Amygdala (tissue), 56 donors: ENCODE results near the gene MUC2.
A peak's percentile ranks its signal among the peaks of the same experiment; 100 is the strongest.

Experiments
- DNase-seq, 56 donors: peaks; one replicate each; lab custom pipeline; 2025; lab: John Stamatoyannopoulos, UW

Gene MUC2

GRCh38 chr11:1070594-1071462 lies 3.8 kb upstream of the MUC2 start:
- DNase-seq, result no peak

DNA sequence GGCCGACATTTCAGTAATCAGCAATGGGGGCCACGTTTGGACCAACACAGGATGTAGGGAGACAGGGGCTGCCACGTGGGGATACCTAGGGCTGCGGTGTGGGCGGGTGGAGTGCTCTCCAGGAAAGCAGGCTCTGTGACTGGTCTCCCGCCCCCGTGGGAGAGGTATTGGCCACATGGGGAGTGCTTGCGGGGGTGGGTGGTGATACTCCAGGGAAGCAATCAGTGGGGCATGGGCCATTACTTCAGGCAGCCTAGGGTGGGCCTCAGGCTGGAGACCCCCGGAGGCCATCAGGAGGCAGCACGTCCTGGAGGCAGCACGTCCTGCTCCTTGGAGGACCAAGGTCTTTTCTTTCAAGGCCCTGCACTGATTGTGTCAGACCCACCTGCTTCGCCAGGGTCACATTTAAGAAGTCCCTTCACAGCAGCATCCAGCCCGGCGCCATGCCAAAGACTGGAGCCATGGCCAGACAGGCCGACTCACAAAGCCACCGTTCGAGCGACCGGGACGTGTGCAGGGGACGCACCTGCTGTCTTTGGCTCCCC lies 3.0 kb upstream of the MUC2 start:
- no peak for DNase-seq

DNA sequence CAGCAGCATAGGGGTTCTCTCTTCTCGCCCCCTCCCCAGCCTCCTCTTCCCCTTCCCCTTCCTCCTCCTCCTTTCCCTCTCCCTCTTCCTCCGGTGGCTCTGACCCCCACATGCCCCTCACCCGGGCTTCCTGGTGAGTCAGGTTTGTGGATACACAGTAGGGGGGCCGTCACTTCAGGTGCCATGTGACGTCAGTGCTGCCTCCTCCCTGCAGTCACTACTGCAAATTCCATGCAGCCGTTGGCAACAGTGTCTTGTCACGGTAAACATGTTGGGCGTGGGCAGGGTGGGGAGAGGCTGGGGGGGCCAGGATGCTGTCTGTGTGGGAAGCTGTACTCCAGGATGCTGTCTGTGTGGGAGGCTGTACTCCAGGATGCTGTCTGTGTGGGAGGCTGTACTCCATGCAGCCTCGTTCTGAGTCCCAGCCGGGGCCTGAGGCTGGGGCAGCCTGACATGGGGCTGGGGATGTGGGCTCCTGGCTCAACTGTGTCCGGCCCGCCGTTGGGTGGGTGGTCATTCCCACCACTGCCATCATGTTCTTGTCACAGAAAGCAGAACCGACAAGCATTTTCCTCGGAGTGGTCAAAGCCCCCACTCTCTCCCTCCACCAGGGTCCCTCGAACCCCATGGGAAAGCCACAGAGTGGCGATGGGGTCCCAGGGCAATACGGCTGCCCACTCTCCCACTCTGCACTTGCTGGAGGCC lies 2.4 kb upstream of the MUC2 start:
- DNase-seq, result peak in 11 of 56 donors; percentile 7 to 42 (median 19)

DNA sequence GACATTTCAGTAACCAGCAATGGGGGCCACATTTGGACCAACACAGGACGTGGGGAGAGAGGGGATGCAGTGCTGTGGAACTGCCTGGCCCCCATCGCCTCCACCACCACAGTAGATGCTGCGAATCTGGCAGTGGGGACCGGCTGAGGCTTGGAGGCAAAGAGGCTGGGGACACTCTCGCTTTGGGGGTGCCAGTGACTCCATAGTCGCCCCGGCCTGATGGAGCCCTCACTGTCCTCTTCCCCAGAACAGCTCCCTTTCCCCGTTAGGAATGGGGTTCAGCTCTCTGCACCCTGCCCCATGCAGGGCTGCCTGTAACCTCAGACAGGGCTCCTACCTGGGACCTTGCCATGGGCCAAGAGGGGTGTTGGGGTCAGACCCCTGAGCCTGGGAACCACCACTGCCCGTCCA lies 1.8 kb upstream of the MUC2 start:
- no peak for DNase-seq

DNA sequence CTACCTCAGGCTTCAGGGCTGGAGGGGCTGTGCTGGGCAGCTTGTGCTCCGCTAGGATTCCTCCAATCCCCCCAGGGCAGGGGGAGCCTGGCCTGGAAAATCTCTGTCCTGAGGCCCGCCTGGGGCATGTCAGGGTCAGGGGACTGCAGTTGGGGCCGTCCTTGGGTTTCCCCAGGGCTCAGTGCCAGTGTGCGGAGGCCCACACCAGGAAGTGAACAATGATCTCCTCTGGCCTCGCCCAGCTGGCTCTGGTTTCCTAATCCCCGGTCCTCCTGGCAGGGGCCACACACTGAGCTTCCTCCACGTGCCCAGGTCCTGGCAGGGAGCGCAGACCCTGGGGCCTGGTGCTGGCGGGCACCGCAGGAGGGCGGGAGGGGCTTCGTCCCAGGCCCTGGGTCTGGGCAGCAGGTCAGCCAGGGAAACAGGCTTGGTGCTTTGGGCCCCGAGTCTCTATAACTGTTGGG lies 1.4 kb upstream of the MUC2 start:
- DNase-seq, result peak in 13 of 56 donors; percentile 10 to 48 (median 33)

DNA sequence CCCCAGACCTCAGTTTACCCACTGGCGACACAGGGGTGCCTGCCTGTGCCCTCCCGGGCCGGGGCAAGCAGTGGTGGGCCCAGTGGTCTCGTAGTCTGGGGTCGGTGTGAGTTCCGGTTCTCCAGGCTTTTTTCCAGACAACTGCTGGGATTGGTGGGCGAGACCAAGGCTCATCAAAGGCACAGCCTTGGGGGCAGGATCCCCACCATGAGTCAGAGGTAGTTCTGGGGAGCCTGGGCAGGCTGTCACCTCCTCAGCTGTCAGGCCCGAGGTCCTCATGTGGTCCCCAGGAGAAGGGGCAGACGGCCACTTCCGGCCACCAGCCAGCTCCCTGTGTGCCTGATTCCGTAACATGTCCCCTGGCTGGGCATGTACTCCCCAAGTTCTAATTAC lies 827 bp upstream of the MUC2 start:
- no peak for DNase-seq

- no peak for DNase-seq
Observed at GRCh38 chr11:1075341-1075911, 752 bp downstream of the MUC2 start.

- DNase-seq, result no peak
Observed at GRCh38 chr11:1076061-1076665, 1.5 kb downstream of the MUC2 start.

GRCh38 chr11:1077033-1077416 lies 2.4 kb downstream of the MUC2 start:
- no peak for DNase-seq

DNA sequence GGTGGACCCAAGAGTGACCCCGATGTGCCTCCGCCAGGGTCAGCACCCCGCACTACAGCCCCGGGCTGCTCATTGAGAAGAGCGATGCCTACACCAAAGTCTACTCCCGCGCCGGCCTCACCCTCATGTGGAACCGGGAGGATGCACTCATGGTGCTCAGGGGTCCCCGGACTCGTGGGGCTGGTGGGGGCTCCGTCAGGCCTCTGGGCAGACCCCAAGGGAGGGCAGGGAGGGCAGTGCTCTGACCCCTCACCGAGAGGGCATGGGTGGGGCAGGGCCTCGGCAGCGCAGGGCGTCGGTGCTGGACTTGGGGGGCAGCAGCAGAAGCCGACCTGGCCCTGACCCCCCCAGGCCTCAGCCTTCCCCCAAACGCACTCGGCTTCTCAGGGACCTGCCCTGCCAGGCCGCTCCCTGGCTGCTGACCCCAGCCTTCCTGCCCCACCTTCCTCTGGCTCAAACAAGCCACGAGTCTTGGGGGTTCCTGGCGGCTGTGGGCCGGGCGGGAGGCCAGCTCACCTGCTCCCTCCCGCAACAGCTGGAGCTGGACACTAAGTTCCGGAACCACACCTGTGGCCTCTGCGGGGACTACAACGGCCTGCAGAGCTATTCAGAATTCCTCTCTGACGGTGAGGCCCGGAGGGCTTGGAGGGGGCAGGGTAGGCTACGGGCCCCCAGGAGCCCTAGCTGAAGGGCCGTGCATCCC lies 2.9 kb downstream of the MUC2 start:
- no peak for DNase-seq

DNA sequence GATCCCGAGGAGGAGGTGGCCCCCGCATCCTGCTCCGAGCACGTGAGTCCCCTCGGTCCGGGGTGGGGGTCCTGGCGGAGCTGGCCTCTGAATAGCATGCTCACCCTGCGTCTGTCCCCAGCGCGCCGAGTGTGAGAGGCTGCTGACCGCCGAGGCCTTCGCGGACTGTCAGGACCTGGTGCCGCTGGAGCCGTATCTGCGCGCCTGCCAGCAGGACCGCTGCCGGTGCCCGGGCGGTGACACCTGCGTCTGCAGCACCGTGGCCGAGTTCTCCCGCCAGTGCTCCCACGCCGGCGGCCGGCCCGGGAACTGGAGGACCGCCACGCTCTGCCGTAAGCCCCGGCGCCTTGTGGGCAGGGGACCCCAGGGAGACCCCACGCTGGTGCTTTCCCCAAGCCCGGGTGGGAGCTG lies 3.5 kb downstream of the MUC2 start:
- DNase-seq, result no peak

DNA sequence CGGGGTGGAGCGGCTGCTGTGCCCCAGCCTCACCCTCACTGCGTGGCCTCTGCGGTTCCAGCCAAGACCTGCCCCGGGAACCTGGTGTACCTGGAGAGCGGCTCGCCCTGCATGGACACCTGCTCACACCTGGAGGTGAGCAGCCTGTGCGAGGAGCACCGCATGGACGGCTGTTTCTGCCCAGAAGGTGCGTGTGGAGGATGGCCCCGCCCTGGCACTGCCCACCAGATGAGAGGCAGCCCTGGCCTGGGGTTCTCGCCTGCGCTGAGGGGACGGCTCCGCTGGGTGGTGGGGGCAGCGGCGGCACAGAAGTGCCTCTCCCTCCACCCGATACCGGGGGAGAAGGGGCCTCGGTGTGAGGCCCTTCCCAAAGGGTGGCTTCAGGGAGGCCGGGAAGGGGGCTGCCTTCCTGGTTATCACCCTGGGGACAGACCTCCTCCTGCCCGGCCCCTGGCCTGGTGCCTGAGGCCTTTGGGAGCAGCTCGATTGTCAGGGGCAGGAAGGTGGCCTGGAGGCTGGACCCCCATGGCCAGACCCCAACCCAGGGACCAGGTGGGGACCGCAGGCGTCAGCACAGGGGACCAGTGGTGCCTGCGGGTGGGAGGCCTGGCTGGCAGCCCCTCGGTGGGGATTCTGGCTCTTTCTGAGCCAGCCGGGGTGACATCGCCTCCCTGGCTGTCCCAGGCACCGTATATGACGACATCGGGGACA lies 7.1 kb downstream of the MUC2 start:
- no peak for DNase-seq

GRCh38 chr11:1082346-1082727 lies 7.7 kb downstream of the MUC2 start:
- DNase-seq, result no peak

GRCh38 chr11:1082728-1083620 lies 8.3 kb downstream of the MUC2 start:
- DNase-seq, result no peak

GRCh38 chr11:1083621-1084551 lies 9.2 kb downstream of the MUC2 start:
- no peak for DNase-seq

- DNase-seq, result no peak
Observed at GRCh38 chr11:1084561-1085439, 10.1 kb downstream of the MUC2 start.
